HL-60 (cell line): ENCODE data around the gene SLC22A16.

Experiments
- DNase-seq, 2 experiments: peaks; one replicate each; pipeline ENCODE4 v3.0.0-alpha.2; 2010 to 2020; ENCODE audit warnings: low read depth in 1 of 2, low spot score in 1 of 2
- H3K27ac ChIP-seq: fragments of 250-450 bp; sonication (Bioruptor Pico); replicated peaks from 2 replicates; pipeline ENCODE4 v1.5.1; 2020; ENCODE audit warnings: mild to moderate bottlenecking, moderate library complexity
- H3K27me3 ChIP-seq: fragments of 250-450 bp; sonication (Bioruptor Pico); 2 replicates; pipeline ENCODE4 v1.5.1; 2021; ENCODE audit warnings: mild to moderate bottlenecking, moderate library complexity; ENCODE audit not compliant: insufficient read depth, poor library complexity, severe bottlenecking
- H3K4me3 ChIP-seq: replicated peaks from 2 replicates; pipeline ENCODE4 v1.5.1; 2011; ENCODE audit warnings: mild to moderate bottlenecking, control low read depth, low read length; ENCODE audit not compliant: insufficient read depth
- CTCF ChIP-seq: IDR thresholded peaks from one replicate; pipeline ENCODE4 v1.5.1; 2011; ENCODE audit warnings: low read length, control low read depth, inconsistent platforms; ENCODE audit not compliant: insufficient read depth
- GABPA ChIP-seq: IDR thresholded peaks from 2 replicates; pipeline ENCODE4 v1.6.1; 2012; ENCODE audit warnings: low read depth
- POLR2AphosphoS5 ChIP-seq: IDR thresholded peaks from 2 replicates; pipeline ENCODE4 v1.6.1; 2012; ENCODE audit warnings: low read depth
- SPI1 ChIP-seq: IDR thresholded peaks from 2 replicates; pipeline ENCODE4 v1.6.1; 2012; ENCODE audit warnings: low read depth, mild to moderate bottlenecking, borderline replicate concordance
- TF ChIP-seq, protein P1 (sequence below): IDR thresholded peaks from 2 replicates; pipeline ENCODE4 v1.6.1; 2012; ENCODE audit warnings: low read depth; ENCODE audit not compliant: insufficient replicate concordance

SLC22A16 gene

GRCh38 chr6:110481081-110481480 lies 4.7 kb upstream of the SLC22A16 start:
- Histone ChIP-seq H3K27me3 (no peaks in the 10 kb centered on the region), H3K27ac (no peak overlapping the region), H3K4me3 (no peak overlapping the region)
- no peak for DNase-seq
- TF ChIP-seq CTCF, result no peak
- TF ChIP-seq GABPA, result no peak

GRCh38 chr6:110475066-110475653 lies 1.3 kb downstream of the SLC22A16 start:
- H3K27me3 ChIP-seq, result no peaks in the 10 kb centered on the region
- DNase-seq, result peak; percentile 90 to 96
- peak overlapping the region; percentile 54 for H3K4me3 ChIP-seq

GRCh38 chr6:110474500-110474899 lies 1.9 kb downstream of the SLC22A16 start:
- TF ChIP-seq, protein P1, sequence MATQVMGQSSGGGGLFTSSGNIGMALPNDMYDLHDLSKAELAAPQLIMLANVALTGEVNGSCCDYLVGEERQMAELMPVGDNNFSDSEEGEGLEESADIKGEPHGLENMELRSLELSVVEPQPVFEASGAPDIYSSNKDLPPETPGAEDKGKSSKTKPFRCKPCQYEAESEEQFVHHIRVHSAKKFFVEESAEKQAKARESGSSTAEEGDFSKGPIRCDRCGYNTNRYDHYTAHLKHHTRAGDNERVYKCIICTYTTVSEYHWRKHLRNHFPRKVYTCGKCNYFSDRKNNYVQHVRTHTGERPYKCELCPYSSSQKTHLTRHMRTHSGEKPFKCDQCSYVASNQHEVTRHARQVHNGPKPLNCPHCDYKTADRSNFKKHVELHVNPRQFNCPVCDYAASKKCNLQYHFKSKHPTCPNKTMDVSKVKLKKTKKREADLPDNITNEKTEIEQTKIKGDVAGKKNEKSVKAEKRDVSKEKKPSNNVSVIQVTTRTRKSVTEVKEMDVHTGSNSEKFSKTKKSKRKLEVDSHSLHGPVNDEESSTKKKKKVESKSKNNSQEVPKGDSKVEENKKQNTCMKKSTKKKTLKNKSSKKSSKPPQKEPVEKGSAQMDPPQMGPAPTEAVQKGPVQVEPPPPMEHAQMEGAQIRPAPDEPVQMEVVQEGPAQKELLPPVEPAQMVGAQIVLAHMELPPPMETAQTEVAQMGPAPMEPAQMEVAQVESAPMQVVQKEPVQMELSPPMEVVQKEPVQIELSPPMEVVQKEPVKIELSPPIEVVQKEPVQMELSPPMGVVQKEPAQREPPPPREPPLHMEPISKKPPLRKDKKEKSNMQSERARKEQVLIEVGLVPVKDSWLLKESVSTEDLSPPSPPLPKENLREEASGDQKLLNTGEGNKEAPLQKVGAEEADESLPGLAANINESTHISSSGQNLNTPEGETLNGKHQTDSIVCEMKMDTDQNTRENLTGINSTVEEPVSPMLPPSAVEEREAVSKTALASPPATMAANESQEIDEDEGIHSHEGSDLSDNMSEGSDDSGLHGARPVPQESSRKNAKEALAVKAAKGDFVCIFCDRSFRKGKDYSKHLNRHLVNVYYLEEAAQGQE, result no peak
- no peak for TF ChIP-seq GABPA
- Histone ChIP-seq H3K4me3 (peak overlapping the region; percentile 54; the same call in 1 of the 2 replicates), H3K27me3 (no peaks in the 10 kb centered on the region), H3K27ac (peak overlapping the region; percentile 90)
- no peak for DNase-seq

More at GRCh38 chr6:110475066-110475653, 1.3 kb downstream of the SLC22A16 start:
- H3K27ac ChIP-seq, result peak overlapping the region; percentile 90
- TF ChIP-seq CTCF, result no peak
- peak; percentile 71 for TF ChIP-seq GABPA
- TF ChIP-seq POLR2AphosphoS5, result peak; percentile 98
- TF ChIP-seq, protein P1, result peak; percentile 62
- TF ChIP-seq SPI1, result peak; percentile 68; the same call in 1 of the 2 replicates

GRCh38 chr6:110472739-110473138 lies 3.7 kb downstream of the SLC22A16 start:
- Histone ChIP-seq H3K27ac (peak overlapping the region; percentile 32), H3K27me3 (no peaks in the 10 kb centered on the region), H3K4me3 (no peak overlapping the region)
- TF ChIP-seq POLR2AphosphoS5 (no peak), SPI1 (no peak), GABPA (no peak), CTCF (no peak)
- TF ChIP-seq, protein P1, result no peak
- no peak for DNase-seq
